Neural cell (in vitro differentiated cells): ENCODE data around the gene C1QTNF4.

Experiments used
- EZH2 ChIP-seq: fragments of 200-600, 300-800 bp; shearing (Covaris generic), sonication (generic); IDR thresholded peaks from 2 replicates; pipeline ENCODE4 v1.6.1; 2014; ENCODE audit warnings: antibody characterized with exemption, low read length, borderline replicate concordance, mild to moderate bottlenecking; ENCODE audit not compliant: insufficient read depth, poor library complexity, severe bottlenecking
- POLR2AphosphoS5 ChIP-seq: IDR thresholded peaks from 2 replicates; pipeline ENCODE4 v1.6.1; 2012
- RAD21 ChIP-seq: fragments of 450-650 bp; conservative IDR thresholded peaks from 2 replicates; pipeline ENCODE4 v1.6.1; 2014; ENCODE audit warnings: antibody characterized with exemption, mild to moderate bottlenecking, moderate library complexity
- SMC3 ChIP-seq: fragments of 450-650 bp; conservative IDR thresholded peaks from 2 replicates; pipeline ENCODE4 v1.6.1; 2014; ENCODE audit warnings: antibody characterized with exemption, mild to moderate bottlenecking, moderate library complexity; ENCODE audit not compliant: poor library complexity
- TF ChIP-seq, protein P1 (sequence below): fragments of 450-650 bp; IDR thresholded peaks from 2 replicates; pipeline ENCODE4 v1.5.1; 2014; ENCODE audit warnings: antibody characterized with exemption, mild to moderate bottlenecking, moderate library complexity; ENCODE audit not compliant: poor library complexity, severe bottlenecking

DNA sequence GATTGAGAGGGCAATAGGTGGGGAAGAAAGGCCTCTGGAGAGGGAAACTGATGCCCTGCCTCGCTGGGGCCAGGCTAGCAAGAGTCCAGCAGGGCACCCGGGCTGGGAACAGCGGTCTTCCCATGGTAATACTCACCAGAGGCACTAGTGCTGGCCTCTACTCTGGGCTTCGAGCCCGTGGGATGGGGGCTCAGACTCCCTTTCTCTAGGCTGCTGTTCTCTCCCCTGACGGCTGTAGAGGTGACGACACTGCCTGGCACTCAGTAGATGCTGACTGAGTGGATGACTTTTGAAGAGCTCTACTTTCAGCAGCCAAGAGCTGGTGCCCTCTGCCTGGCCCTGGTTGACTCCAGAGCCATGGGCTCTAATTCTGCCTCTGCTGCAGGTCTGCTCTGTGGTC, 818 bp upstream of the C1QTNF4 start:
- TF ChIP-seq, protein P1, sequence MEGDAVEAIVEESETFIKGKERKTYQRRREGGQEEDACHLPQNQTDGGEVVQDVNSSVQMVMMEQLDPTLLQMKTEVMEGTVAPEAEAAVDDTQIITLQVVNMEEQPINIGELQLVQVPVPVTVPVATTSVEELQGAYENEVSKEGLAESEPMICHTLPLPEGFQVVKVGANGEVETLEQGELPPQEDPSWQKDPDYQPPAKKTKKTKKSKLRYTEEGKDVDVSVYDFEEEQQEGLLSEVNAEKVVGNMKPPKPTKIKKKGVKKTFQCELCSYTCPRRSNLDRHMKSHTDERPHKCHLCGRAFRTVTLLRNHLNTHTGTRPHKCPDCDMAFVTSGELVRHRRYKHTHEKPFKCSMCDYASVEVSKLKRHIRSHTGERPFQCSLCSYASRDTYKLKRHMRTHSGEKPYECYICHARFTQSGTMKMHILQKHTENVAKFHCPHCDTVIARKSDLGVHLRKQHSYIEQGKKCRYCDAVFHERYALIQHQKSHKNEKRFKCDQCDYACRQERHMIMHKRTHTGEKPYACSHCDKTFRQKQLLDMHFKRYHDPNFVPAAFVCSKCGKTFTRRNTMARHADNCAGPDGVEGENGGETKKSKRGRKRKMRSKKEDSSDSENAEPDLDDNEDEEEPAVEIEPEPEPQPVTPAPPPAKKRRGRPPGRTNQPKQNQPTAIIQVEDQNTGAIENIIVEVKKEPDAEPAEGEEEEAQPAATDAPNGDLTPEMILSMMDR: no peak
- TF ChIP-seq EZH2: no peak
- no peak for TF ChIP-seq POLR2AphosphoS5
- no peak for TF ChIP-seq RAD21
- no peak for TF ChIP-seq SMC3
